Naive thymus-derived CD4-positive, alpha-beta T cell (primary cell): ENCODE measurements around the gene E2F4. TPM values are rescaled to one million over a fixed set of nuclear protein-coding genes. Genes with fewer than 3 reads are reported as not detected.

Experiments used
- ATAC-seq: fragments of 150-1000 bp; cut with Tn5 transposase; 2 replicates; pipeline ENCODE4 v1.10.0; 2021; ENCODE audit warnings: mild to moderate bottlenecking, moderate library complexity
- CTCF ChIA-PET: fragments of 350-600 bp; sonication (Branson Sonifier 250); formaldehyde crosslinking; loops from one replicate; lab custom pipeline; 2021; ENCODE audit warnings: antibody characterized with exemption; lab: Charles Lee
- POLR2A ChIA-PET: fragments of 350-600 bp; sonication (Branson Sonifier 250); formaldehyde crosslinking; loops from one replicate; lab custom pipeline; 2021; ENCODE audit warnings: antibody characterized with exemption, inconsistent platforms; lab: Charles Lee
- DNase-seq, 9 donors: peaks; one replicate each; pipeline versions ENCODE4 v3.0.0 to v3.0.0-alpha.2; 2020 to 2022; ENCODE audit warnings: mixed read lengths in 1 of 9
- H3K27ac ChIP-seq: one replicate; pipeline ENCODE4 v1.7.0; 2013; ENCODE audit warnings: mild to moderate bottlenecking, low read depth, low read length, moderate library complexity
- H3K27me3 ChIP-seq, 2 donors: one replicate each; pipeline ENCODE4 v1.7.0; 2013; ENCODE audit warnings: low read length in 2 of 2, mild to moderate bottlenecking in 2 of 2, moderate library complexity in 2 of 2; ENCODE audit not compliant: control insufficient read depth in 2 of 2, insufficient read depth in 2 of 2
- H3K36me3 ChIP-seq, 3 experiments: 1 replicate in 2 of 3; 2 replicates in 1 of 3; pipeline ENCODE4 v1.7.0; 2013; ENCODE audit warnings: low read length in 3 of 3, mild to moderate bottlenecking in 3 of 3, moderate library complexity in 1 of 3; ENCODE audit not compliant: insufficient read depth in 3 of 3, control insufficient read depth in 2 of 3
- H3K4me1 ChIP-seq, 2 donors: one replicate each; pipeline ENCODE4 v1.7.0; 2013; ENCODE audit warnings: low read length in 2 of 2, mild to moderate bottlenecking in 2 of 2, moderate library complexity in 1 of 2; ENCODE audit not compliant: control insufficient read depth in 2 of 2, insufficient read depth in 2 of 2
- H3K4me3 ChIP-seq: 2 replicates; pipeline ENCODE4 v1.7.0; 2013; ENCODE audit warnings: mild to moderate bottlenecking, low read length
- H3K9me3 ChIP-seq, 3 experiments: 1 replicate in 2 of 3; 2 replicates in 1 of 3; pipeline ENCODE4 v1.7.0; 2013; ENCODE audit warnings: low read length in 3 of 3; ENCODE audit not compliant: control insufficient read depth in 2 of 3
- H3K27ac Mint-ChIP-seq, 9 donors: one replicate each; pipeline ENCODE4 v1.8.0; 2020 to 2022; ENCODE audit warnings: mixed read lengths in 9 of 9, mild to moderate bottlenecking in 8 of 9, moderate library complexity in 5 of 9, inconsistent platforms in 2 of 9
- H3K27me3 Mint-ChIP-seq, 5 donors: one replicate each; pipeline ENCODE4 v1.8.0; 2021 to 2022; ENCODE audit warnings: mixed read lengths in 5 of 5, mild to moderate bottlenecking in 1 of 5
- H3K36me3 Mint-ChIP-seq, 5 donors: one replicate each; pipeline ENCODE4 v1.8.0; 2020 to 2022; ENCODE audit warnings: mixed read lengths in 5 of 5, mild to moderate bottlenecking in 3 of 5, inconsistent platforms in 1 of 5
- H3K4me1 Mint-ChIP-seq, 7 donors: one replicate each; pipeline ENCODE4 v1.8.0; 2020 to 2022; ENCODE audit warnings: mixed read lengths in 7 of 7, mild to moderate bottlenecking in 3 of 7, inconsistent platforms in 1 of 7
- H3K4me3 Mint-ChIP-seq, 10 donors: one replicate each; pipeline ENCODE4 v1.8.0; 2020 to 2022; ENCODE audit warnings: mild to moderate bottlenecking in 10 of 10, mixed read lengths in 10 of 10, moderate library complexity in 6 of 10, inconsistent platforms in 2 of 10
- H3K9me3 Mint-ChIP-seq, 11 donors: one replicate each; pipeline ENCODE4 v1.8.0; 2020 to 2022; ENCODE audit warnings: mixed read lengths in 11 of 11, mild to moderate bottlenecking in 4 of 11, inconsistent platforms in 1 of 11, moderate library complexity in 1 of 11
- intact Hi-C, 2 donors: fragments of 100-400 bp; cut with micrococcal nuclease; formaldehyde crosslinking; loops; one replicate each; pipeline ENCODE4 v1.15.1; 2023
- polyA plus RNA-seq, 2 donors: library from polyadenylated mRNA; unstranded; fragments of 300-500 nt; fragmentation: Illumina TruSeq; gene quantifications; one replicate each; pipeline ENCODE4 v1.2.3, GENCODE V29; 2021
- total RNA-seq, 6 experiments: library from RNA in 5 of 6; stranded (reverse) in 5 of 6; gene quantifications; 1 replicate in 5 of 6; 2 replicates in 1 of 6; pipeline ENCODE4 v1.2.3 and lab custom pipeline; 2021 to 2026

Gene E2F4
- total and polyA plus RNA-seq, 7 experiments from 2014 or later = 59.4 to 133 (median 73.0) TPM

- ChIA-PET CTCF (no interaction called here), POLR2A (no interaction called here)
- DNase-seq (no peak), ATAC-seq (no peak)
- peaks cover 14 to 25% of the 10 kb centered on the region in 2 donors for H3K4me1 ChIP-seq
- H3K27me3 Mint-ChIP-seq = no peaks in the 10 kb centered on the region
- no peaks in the 10 kb centered on the region for H3K9me3 Mint-ChIP-seq
- no peaks in the 10 kb centered on the region for H3K9me3 ChIP-seq
- no peak overlapping the region for H3K27ac ChIP-seq
- no peaks in the 10 kb centered on the region for H3K27me3 ChIP-seq
- H3K4me1 Mint-ChIP-seq = peaks cover 12 to 51% (median 21%) of the 10 kb centered on the region in 7 donors
- H3K4me3 ChIP-seq = no peak overlapping the region
- intact Hi-C loops = loop anchor here in 1 of 2 donors (10.0 kb wide), 1 partner anchor 604 kb away; the partner anchor contains the start of genes CENPT, NUTF2 and THAP11
- H3K36me3 ChIP-seq = peaks cover 0 to 44% (median 3%) of the 10 kb centered on the region in 3 experiments
- H3K27ac Mint-ChIP-seq = peak overlapping the region in 1 of 9 donors; percentile 43
- H3K4me3 Mint-ChIP-seq = no peak overlapping the region
- peaks cover 0 to 16% (median 7%) of the 10 kb centered on the region in 5 donors for H3K36me3 Mint-ChIP-seq
Observed at GRCh38 chr16:67240506-67240905, 48.6 kb downstream of the E2F4 start.

- Mint-ChIP-seq H3K27ac (peak overlapping the region in 3 of 9 donors; percentile 14 to 63 (median 16)), H3K27me3 (no peaks in the 10 kb centered on the region), H3K4me1 (peaks cover 12 to 48% (median 22%) of the 10 kb centered on the region in 7 donors), H3K9me3 (no peaks in the 10 kb centered on the region), H3K36me3 (peaks cover 0 to 12% (median 7%) of the 10 kb centered on the region in 5 donors), H3K4me3 (no peak overlapping the region)
- Histone ChIP-seq H3K27ac (no peak overlapping the region), H3K36me3 (peaks cover 0 to 36% (median 3%) of the 10 kb centered on the region in 3 experiments), H3K9me3 (no peaks in the 10 kb centered on the region), H3K4me1 (peaks cover 14 to 25% of the 10 kb centered on the region in 2 donors), H3K27me3 (no peaks in the 10 kb centered on the region), H3K4me3 (no peak overlapping the region)
- ATAC-seq (no peak), DNase-seq (no peak)
- intact Hi-C loops = loop anchor here in 1 of 2 donors (10.0 kb wide), 1 partner anchor 604 kb away; the partner anchor contains the start of genes CENPT, NUTF2 and THAP11
- POLR2A ChIA-PET = no interaction called here
- CTCF ChIA-PET = no interaction called here
Observed at GRCh38 chr16:67241008-67241900, 49.3 kb downstream of the E2F4 start.

- DNase-seq (no peak), ATAC-seq (no peak)
- peaks cover 12 to 47% (median 21%) of the 10 kb centered on the region in 7 donors for H3K4me1 Mint-ChIP-seq
- H3K9me3 Mint-ChIP-seq = no peaks in the 10 kb centered on the region
- no peak overlapping the region for H3K4me3 Mint-ChIP-seq
- H3K4me3 ChIP-seq = no peak overlapping the region
- ChIA-PET CTCF (interaction anchor here (0.8 kb wide), 1 partner anchor 15 kb away, joined by 3 read pairs; the partner anchor contains the start of gene TMEM208), POLR2A (interaction anchor here (1.0 kb wide), 1 partner anchor 12 kb away, joined by 3 read pairs; no protein-coding TSS in a partner anchor)
- intact Hi-C loops = loop anchor here in 1 of 2 donors (10.0 kb wide), 1 partner anchor 603 kb away; the partner anchor contains the start of genes CENPT, NUTF2 and THAP11
- no peaks in the 10 kb centered on the region for H3K27me3 Mint-ChIP-seq
- peaks cover 0 to 7% (median 4%) of the 10 kb centered on the region in 5 donors for H3K36me3 Mint-ChIP-seq
- H3K27me3 ChIP-seq = no peaks in the 10 kb centered on the region
- H3K4me1 ChIP-seq = peaks cover 14 to 25% of the 10 kb centered on the region in 2 donors
- H3K36me3 ChIP-seq = peaks cover 0 to 27% (median 3%) of the 10 kb centered on the region in 3 experiments
- no peaks in the 10 kb centered on the region for H3K9me3 ChIP-seq
- no peak overlapping the region for H3K27ac ChIP-seq
- H3K27ac Mint-ChIP-seq = peak overlapping the region in 5 of 9 donors; percentile 13 to 85 (median 58)
Observed at GRCh38 chr16:67242138-67242730, 50.3 kb downstream of the E2F4 start.

GRCh38 chr16:67243481-67243880, 51.5 kb downstream of the E2F4 start:
- DNase-seq (no peak), ATAC-seq (no peak)
- peaks cover 21 to 33% of the 10 kb centered on the region in 2 donors for H3K4me1 ChIP-seq
- POLR2A ChIA-PET = interaction anchor here (0.6 to 2.1 kb wide), 3 partner anchors 13 to 215 kb away, joined by 3 to 19 read pairs (median 3); partner anchors contain the start of gene TMEM208
- H3K27ac ChIP-seq = peak overlapping the region; percentile 65
- H3K27me3 Mint-ChIP-seq = peaks cover 0 to 4% (median 0%) of the 10 kb centered on the region in 5 donors
- H3K9me3 ChIP-seq = no peaks in the 10 kb centered on the region
- peak overlapping the region in 7 of 9 donors; percentile 18 to 96 (median 92) for H3K27ac Mint-ChIP-seq
- peaks cover 0 to 16% (median 3%) of the 10 kb centered on the region in 3 experiments for H3K36me3 ChIP-seq
- peaks cover 0 to 2% (median 0%) of the 10 kb centered on the region in 5 donors for H3K36me3 Mint-ChIP-seq
- no peak overlapping the region for H3K4me3 ChIP-seq
- intact Hi-C loops = loop anchor here in 1 of 2 donors (10.0 kb wide), 1 partner anchor 601 kb away; the partner anchor contains the start of genes CENPT, NUTF2 and THAP11
- CTCF ChIA-PET = no interaction called here
- H3K4me1 Mint-ChIP-seq = peaks cover 21 to 54% (median 31%) of the 10 kb centered on the region in 7 donors
- no peaks in the 10 kb centered on the region for H3K9me3 Mint-ChIP-seq
- no peaks in the 10 kb centered on the region for H3K27me3 ChIP-seq
- peak overlapping the region in 2 of 10 donors; percentile 12 to 23 for H3K4me3 Mint-ChIP-seq

GRCh38 chr16:67244387-67245185, 52.6 kb downstream of the E2F4 start:
- CTCF ChIA-PET = interaction anchor here (0.7 to 1.0 kb wide), 3 partner anchors 54 to 286 kb away, joined by 3 to 4 read pairs (median 3); no protein-coding TSS in a partner anchor
- Histone ChIP-seq H3K27ac (peak overlapping the region; percentile 65), H3K36me3 (peaks cover 0 to 5% (median 0%) of the 10 kb centered on the region in 3 experiments), H3K4me1 (peaks cover 28 to 39% of the 10 kb centered on the region in 2 donors), H3K4me3 (no peak overlapping the region), H3K9me3 (no peaks in the 10 kb centered on the region), H3K27me3 (no peaks in the 10 kb centered on the region)
- Mint-ChIP-seq H3K4me3 (peak overlapping the region; percentile 42 to 96 (median 70)), H3K27ac (peak overlapping the region; percentile 54 to 96 (median 91)), H3K36me3 (no peaks in the 10 kb centered on the region), H3K4me1 (peaks cover 26 to 56% (median 37%) of the 10 kb centered on the region in 7 donors), H3K9me3 (no peaks in the 10 kb centered on the region), H3K27me3 (peaks cover 0 to 8% (median 0%) of the 10 kb centered on the region in 5 donors)
- POLR2A ChIA-PET = interaction anchor here (0.8 to 2.1 kb wide), 8 partner anchors 12 to 75 kb away, joined by 3 to 19 read pairs (median 4); partner anchors contain the start of genes NOL3 and TMEM208
- ATAC-seq = peak; percentile 75
- intact Hi-C loops = loop anchor here (1.0 to 10.0 kb wide), 6 partner anchors 8 to 1888 kb away; partner anchors contain the start of genes AGRP (in 1 of the 2), ATP6V0D1 (in 1 of the 2), CENPT (in 1 of the 2) and CHTF8 (in 1 of the 2)
- DNase-seq = peak in 7 of 9 donors; percentile 22 to 83 (median 35)
